ENCODE results near the gene DEDD. TPM values are rescaled to one million over a fixed set of nuclear protein-coding genes. Genes with fewer than 3 reads are reported as not detected.
A peak's percentile ranks its signal among the peaks of the same experiment; 100 is the strongest.
"Not testable (repeated sequence)": the region's sequence is repeated elsewhere in the genome, so short reads cannot be mapped to it uniquely, and the experiment has no call there.

The DEDD gene
- total RNA-seq, 1 experiment from 2014 or later = 23.1 TPM

DNA sequence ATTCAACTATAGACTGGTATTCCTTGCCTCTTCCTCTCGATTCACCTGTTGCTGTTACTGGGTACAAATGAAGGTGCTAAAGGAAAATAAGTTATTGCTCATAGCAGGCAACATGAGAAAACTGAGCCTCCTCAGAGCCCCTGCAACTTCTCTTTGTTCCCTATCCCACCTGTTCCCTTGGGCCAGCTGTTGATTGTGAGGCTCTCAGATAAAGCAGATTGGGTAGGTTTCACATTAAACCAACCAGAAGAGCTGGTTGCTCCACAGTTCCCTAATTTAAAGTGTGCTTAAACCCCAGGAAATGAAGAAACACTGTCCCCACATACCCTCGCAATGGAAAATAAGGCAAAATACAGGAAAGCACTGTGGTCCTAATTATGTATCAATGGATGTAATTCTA, 4.8 kb downstream of the DEDD start:
- DNase-seq (ENCODE audit: low read depth) = no peak

DNA sequence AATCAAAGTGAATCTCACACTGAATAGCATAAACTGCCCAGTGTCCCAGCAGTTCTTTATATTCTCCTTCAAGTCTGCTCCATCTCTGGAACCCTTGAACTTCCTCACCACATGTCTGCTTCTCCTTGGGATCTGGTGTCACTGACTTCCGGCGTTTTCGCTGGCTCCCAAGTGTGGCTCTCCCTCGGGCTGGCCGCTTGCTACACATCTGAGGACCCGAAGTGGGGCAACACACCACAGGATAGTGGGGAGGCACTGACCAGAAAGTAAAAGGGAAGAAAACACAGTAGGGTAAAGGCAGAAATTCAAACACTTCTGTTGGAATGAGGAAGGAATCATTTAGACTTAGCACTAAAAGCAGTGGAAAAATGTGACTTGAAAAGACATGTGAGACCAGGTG, 9.5 kb downstream of the DEDD start:
- DNase-seq (ENCODE audit: low read depth) = no peak

DNA sequence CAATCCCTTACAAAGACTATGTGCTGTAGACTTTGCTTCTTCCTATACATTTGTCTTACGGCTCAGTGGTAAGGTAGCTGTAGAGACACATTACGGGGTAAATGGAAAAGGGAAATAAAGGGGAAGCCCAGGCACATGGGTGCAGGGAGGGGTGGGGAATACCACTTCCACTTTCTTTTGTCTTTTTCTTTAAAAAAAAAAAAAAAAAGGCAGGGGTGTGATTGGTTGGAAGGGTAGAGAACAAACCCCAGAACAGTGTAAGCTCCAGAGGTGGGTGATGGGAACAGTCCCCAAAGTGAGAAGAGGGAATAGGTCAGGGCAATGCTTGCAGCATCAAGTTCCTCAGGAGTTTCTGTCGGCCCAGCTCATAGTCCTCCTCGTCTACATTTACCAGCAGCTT, 10.6 kb downstream of the DEDD start:
- no peak for DNase-seq (ENCODE audit: low read depth)

DNA sequence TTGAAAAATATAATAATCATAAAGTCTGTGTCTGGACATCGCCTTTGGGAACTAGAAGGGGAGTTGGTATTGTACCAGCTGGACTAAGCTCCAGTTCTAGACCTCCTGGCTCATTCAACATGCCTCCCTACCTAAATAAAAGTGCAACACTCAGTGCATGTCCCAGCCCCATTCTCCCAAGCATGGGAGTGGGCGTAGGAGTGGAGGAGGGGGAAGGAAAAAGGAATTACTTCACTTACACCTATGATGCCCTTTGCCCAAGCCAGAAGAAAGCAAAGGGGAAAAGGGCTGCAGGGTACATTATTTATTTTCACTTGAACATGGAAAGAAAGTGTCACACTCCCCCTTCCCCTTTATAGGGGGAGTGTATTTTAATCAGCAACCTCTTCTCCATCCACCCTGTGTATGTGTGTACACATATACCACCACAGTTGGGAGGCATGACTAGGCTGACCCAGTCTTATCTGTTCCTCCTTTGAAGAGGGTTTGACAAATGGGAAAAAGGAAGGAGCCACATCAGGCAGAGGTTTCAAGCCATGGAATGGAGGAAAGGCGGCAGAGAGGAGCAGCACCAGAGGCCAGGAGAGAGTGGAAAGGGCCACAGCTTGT, 11.3 kb downstream of the DEDD start:
- no peak for DNase-seq (ENCODE audit: low read depth)

DNA sequence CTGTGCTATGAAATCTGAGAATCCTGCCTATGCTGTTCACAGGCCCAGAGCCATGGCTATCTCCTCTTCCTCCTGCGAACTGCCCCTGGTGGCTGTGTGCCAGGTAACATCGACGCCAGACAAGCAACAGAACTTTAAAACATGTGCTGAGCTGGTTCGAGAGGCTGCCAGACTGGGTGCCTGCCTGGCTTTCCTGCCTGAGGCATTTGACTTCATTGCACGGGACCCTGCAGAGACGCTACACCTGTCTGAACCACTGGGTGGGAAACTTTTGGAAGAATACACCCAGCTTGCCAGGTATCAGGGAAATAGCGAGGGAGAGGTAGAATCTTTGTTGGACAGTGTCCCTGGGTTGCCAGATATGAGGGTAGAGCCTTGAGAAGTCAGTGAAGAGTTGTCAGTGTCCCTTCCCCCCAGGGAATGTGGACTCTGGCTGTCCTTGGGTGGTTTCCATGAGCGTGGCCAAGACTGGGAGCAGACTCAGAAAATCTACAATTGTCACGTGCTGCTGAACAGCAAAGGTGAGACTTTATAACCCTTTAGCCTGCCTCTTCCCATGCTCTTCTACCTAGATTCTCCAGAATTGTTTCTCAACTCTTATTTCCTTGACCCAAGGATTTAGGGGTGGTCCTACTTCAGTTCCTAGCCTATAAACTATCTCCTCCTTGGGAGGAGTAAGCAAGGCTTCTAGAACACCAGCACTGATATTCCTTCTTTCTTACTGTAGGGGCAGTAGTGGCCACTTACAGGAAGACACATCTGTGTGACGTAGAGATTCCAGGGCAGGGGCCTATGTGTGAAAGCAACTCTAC, 13.2 kb downstream of the DEDD start:
- peak; percentile 55 for DNase-seq (ENCODE audit: low read depth)

DNA sequence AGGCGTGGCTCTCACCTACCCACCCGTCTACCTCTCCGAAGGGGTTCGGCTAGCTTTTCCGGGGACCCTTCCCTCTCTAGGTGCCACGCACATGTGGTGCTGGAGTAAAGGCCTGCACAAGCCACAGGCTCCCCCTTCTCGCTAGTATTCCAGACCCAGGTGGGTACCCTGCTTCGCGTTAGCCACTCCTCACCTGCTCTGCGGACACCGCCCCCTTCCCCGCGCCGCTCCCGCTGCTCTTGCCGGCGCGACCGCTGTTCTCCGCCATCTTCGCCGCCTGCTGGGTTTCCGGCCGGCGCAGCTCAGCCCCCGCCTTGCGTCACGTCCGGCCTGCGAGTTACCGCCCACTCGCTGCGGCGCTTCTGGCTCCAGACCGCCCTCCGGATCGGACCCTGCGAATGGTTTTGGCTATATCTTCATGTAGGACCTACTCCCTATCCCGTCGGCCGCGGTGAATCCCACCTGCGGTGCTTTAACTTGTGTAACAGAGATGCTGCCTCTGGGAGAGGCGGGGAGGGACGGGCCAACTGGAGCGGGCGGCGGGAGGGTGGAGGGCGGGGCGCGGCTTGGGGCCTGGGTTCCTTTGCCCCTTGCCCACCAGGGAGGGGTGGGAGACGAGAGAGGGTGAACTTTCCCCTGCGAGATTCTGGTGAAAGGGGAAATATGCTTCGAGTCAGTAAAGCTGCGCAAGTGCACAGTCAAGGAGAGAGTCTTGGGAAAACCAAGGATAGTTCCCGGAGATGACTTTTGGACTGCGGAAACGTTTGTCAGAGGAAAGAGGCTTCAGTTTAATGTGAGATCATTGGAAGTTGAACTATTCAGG, 14.5 kb downstream of the DEDD start, which contains the start of the genes NIT1 and PFDN2:
Gene NIT1, plus strand, starts transcription at position 347 of the 823 bp plus-strand sequence. Its CDS starts 72 bp downstream, at position 419.
Gene PFDN2, minus strand, starts transcription at position 279 of the 823 bp plus-strand sequence. Its CDS starts 11 bp downstream, at position 268.
- DNase-seq (ENCODE audit: low read depth) = peak; percentile 76

DNA sequence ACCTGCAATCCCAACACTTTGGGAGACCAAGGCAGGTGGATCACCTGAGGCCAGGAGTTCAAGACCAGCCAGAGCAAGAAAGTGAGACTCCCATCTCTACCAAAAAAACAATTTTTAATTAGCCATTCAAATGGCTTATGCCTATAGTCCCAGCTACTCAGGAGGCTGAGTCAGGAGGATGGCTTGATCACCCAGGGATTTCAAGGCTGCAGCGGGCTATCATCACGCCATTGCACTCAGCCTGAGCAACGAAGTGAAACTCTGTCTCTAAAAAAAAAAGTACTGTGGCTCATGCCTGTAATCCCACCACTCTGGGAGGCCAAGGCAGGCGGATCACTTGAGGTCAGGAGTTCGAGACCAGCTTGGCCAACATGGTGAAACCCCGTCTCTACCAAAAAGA, 16.5 kb downstream of the DEDD start:
- DNase-seq (ENCODE audit: low read depth) = not testable (repeated sequence)

DNA sequence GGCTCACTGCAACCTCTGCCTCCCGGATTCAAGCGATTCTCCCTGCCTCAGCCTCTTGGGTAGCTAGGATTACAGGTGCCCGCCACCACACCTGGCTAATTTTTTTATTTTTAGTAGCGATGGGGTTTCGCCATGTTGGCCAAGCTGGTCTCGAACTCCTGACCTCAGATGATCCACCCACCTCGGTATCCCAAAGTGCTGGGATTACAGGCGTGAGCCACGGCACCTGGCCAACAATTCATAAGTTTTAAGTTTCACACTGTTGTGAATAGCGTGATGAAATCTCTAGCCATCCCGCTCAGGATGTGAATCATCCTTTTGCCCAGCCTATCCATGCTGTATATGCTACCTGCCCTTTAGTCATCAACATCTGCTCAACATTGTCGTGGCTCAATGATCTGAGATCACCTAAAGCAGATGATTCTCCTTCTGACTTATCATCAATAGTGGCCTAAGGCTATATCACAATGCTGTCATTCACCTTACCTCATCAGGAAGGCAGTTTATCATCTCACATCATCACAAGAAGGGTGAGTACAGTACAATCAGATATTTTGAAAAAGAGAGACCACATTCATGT, 17.2 kb downstream of the DEDD start:
- peak; percentile 94 for DNase-seq (ENCODE audit: low read depth)

DNA sequence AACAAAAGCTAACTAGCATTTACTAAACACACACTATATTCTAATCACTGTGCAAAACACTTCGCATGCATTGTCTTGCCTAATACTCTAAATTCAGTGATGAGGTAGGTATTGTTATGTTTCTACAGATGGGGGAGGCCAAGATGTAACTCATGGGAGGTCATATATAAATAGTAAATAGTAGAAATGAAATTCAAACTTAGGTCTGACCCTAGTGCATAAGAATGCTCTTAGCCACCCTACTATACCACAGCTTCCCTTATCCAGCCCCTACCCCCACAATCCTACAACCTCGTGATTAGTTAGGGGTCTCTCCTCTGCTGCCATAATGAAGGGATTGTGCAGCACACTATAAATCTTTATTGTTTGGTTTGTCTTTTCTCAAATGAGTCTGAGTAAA, 17.9 kb downstream of the DEDD start:
- DNase-seq (ENCODE audit: low read depth) = no peak

DNA sequence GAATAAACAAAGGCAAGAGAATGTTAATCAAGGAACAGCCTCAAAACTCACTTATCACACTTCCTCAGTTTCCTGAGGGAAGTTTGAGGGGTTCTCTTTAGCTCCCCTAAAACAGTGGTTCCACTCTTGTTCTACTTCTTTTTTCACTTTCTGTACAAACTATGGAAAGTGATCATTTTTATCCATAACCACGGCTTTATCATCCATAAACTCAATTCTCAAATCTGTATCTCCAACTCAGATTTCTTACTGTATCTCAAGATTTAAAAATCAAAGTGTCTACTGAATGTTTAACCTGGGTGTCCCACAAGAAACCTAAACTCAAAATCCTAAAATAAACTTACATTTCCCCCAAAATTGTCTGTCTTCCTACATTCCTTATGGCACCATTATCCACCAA, 18.6 kb downstream of the DEDD start:
- no peak for DNase-seq (ENCODE audit: low read depth)

DNA sequence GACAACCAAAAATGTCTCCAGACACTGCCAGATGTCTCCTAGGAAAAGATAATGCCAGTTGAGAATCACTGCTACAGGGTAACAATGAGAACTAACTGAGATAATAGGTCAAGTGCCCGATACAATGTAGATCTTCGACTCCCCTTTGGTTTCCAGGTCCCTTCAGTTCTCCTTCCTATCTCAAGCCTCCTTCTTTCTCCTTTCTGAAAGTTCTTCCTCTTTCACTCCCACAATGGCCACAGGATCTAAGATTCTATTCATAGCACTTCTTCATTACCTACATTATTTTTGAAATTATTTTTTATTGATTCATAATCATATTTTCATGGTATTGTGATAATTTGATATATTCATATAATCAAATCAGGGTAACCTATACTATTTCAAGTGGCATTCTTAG, 20.9 kb downstream of the DEDD start:
- no peak for DNase-seq (ENCODE audit: low read depth)

DNA sequence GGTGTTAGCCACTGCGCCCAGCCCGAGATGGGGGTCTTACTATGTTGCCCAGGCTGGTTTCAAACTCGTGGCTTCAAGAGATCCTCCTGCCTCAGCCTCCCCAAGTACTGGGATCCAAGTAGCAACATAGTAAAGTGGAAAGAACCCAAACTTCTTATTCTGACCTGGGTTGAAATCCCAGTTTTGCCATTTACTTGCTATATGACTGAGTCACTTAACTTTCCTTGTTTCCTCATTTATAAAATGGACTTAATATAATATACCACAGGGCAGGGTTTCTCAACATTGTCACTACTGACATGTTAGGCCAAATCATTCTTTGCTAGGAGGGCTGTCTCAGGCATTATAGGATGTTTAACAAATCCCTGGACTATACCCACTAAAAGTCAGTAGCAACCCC, 21.4 kb downstream of the DEDD start:
- no peak for DNase-seq (ENCODE audit: low read depth)

DNA sequence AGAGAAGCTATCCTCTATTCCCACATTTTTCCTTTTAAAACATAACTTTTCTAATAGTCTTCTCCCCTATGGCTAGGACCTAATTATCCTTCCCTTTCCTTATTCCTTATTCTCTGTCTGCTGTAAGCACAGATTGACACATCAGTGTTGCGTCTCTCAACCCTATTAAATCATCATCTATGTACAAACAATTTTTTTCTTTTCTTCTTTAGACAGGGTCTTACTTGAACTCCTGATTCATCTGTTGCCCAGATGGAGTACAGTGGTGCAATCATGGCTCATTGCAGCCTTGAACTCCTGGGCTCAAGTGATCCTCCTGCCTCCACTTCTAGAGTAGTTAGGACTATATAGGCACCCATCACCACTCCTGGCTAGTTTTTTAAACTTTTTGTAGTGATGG, 26.0 kb downstream of the DEDD start:
- DNase-seq (ENCODE audit: low read depth) = no peak

DNA sequence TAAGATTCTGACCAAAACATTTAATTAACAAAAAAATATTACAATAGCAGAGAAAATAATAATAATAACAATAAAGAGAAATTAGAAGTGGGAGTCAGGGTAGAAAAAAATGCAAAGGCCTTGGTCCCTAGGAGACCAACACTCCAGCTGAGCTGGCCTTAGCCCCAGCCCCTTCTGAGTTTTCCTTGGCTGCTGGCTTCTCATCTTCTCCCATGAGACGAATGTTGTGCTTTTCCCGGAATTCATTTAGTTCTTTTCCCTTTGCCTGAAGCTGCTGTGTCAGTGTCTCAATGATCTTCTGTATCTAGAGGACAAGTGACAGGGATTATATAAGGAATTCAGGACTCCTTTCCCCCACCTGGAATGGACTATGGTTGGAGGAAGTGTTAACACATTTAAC, 31.9 kb downstream of the DEDD start:
- no peak for DNase-seq (ENCODE audit: low read depth)

DNA sequence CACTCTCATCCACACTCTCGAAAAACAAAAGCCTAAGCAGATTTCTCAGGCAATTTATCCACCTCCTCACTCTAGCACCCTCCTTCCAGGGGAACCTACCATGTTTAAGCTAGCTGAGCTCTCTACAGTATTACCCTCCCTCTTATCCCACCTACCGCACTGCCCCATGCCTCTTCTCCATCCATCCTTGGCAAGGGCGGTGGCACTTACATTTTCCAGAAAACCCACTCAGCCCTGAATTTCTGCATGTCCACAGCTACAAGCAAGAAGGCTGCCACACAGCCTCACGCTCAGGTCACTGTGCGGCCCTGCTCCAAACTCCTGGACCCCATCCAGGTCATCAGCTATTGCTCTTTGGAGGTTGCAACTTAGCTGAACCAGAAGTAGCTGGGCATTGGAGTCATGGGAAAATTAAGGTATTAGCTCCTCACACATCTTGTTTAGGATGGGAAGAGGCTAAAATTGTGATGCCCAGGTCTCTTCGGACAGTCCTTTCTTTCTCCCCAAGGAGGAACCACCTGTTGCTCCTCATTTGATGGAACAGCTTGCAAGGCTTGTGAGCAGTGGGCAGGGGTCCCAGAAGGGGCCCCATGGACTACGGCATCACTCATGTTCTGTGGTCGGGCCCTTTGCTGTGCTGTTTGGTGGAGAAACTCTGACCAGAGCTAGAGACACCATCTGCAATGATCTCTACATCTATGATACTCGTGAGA, 33.2 kb downstream of the DEDD start:
- no peak for DNase-seq (ENCODE audit: low read depth)

DNA sequence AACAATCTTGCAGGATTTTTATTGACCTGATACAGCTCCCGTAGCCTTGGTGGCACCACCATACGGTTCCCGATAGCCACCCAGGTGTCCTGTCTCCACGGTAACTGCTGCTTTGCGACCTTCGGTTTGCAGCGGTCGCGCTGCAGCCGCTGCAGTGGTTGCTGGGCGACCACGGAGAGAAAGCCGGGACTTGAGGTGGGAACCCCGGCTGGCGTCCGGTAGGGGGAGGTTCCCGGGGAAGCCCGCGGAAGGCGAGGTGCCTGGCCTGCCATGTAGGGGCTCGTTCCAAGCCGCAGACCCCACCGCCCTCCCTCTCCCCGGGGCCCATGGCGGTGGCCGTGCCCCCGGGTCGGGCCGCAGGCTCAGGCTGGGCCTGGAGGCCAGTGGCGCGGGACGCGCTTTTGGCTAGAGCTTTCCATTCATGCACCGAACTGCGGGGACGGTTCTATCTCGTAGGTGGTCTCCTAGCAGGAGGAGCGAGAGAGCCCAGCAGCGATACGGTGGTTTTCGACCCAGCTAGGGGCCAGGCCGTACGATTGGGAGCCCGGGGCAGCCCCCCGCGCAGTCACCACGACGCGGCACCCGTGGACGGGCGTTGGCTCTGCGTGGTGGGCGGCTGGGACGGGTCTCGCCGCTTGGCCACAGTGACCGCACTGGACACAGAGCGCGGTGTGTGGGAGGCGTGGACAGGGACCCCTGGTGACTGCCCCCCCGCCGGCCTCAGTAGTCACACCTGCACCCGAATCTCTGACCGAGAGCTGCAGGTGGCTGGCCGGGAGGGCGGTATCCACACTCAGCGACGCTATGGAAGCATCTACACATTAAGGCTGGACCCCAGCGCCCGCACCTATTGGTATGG, 34.0 kb downstream of the DEDD start, which contains the start of gene KLHDC9:
Gene KLHDC9, plus strand, starts transcription at position 152 of the 859 bp plus-strand sequence. Its CDS starts 175 bp downstream, at position 327.
- no peak for DNase-seq (ENCODE audit: low read depth)

DNA sequence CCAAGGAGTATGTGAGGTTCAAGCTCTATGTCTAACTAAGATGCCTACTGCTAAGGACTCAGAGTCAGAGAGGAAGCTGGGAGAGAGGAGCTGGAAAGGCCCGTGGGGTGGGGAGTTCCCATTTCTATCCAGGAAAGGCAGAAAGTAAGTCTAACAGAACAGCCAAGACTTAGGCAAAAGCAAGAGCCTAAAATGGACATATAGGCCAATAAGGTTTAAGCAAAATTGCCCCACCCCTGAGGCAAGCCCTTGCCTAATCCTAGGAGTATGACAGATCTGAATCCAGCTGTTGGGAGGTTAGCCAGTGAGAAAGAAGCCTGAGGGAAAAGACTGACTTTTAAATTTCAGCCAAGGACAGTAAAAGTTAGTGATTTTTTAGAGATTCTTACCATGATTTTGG, 35.9 kb downstream of the DEDD start:
- DNase-seq (ENCODE audit: low read depth) = peak; percentile 53

DNA sequence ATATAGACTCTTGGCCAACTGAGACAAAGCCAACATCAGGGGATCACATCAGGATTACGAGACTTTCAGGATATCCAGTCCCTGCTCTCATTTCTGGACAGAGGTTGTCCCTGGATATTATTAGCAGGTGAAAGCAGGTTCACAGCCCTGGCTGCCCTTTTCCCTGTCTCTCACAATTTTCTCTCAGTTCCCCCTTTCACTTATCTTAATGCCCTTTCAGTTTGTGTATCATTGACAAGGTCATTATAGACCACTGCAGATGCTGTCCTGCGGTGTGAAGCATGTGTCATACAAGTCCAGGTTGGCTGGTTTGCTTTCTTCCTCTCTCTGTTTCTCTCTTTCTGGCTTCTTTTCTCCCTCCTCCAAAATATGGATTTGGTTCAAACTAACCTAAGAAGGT, 36.5 kb downstream of the DEDD start:
- no peak for DNase-seq (ENCODE audit: low read depth)

DNA sequence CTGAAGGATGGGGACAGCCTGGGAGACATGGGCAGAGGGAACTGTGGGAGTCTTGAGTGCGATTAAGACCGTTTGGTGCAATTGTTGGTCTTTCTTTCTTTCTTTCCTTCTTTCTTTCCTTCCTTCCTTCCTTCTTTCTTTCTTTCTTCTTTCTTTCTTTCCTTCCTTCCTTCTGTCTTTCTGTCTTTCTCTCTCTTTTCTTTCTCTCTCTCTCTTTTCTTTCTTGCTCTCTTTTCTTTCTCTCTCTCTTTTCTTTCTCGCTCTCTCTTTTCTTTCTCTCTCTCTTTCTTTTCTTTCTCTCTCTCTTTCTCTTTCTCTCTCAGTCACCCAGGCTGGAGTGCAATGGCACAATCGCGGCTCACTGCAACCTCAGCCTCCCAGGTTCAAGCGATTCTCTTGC, 37.2 kb downstream of the DEDD start:
- no peak for DNase-seq (ENCODE audit: low read depth)

DNA sequence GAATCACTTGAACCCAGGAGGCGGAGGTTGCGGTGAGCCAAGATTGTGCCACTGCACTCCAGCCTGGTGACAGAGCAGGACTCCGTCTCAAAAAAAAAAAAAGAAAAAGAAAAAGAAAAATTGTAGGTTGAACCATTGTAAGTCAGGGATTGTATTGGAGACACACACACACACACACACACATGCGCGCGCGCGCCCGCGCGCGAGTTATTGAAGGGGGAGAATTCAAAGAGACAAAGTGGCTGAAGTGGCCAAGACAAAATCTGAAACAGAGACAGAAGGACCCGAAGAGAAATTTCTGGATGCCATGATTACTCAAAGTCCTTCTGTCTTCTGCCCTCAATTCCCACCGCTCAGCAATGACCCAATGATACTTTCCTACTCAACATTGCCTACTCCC, 38.0 kb downstream of the DEDD start:
- no peak for DNase-seq (ENCODE audit: low read depth)

All from RPMI7951 (cell line).